Skin epidermis (tissue), 12 donors: Measurements from ENCODE around the gene MUC4.

Experiments used
- H3K27ac ChIP-seq, 21 experiments: fragments of 200-600 bp; sonication (generic) in 11 of 21; one replicate each; pipeline ENCODE4 v1.5.0; 2020; ENCODE audit warnings: mild to moderate bottlenecking in 3 of 21, inconsistent platforms in 2 of 21, moderate library complexity in 2 of 21
- H3K4me3 ChIP-seq, 7 experiments: fragments of 200-600 bp; sonication (generic) in 2 of 7; one replicate each; pipeline ENCODE4 v1.5.0; 2020; ENCODE audit warnings: inconsistent platforms in 2 of 7, mild to moderate bottlenecking in 2 of 7, moderate library complexity in 1 of 7

Gene MUC4

DNA sequence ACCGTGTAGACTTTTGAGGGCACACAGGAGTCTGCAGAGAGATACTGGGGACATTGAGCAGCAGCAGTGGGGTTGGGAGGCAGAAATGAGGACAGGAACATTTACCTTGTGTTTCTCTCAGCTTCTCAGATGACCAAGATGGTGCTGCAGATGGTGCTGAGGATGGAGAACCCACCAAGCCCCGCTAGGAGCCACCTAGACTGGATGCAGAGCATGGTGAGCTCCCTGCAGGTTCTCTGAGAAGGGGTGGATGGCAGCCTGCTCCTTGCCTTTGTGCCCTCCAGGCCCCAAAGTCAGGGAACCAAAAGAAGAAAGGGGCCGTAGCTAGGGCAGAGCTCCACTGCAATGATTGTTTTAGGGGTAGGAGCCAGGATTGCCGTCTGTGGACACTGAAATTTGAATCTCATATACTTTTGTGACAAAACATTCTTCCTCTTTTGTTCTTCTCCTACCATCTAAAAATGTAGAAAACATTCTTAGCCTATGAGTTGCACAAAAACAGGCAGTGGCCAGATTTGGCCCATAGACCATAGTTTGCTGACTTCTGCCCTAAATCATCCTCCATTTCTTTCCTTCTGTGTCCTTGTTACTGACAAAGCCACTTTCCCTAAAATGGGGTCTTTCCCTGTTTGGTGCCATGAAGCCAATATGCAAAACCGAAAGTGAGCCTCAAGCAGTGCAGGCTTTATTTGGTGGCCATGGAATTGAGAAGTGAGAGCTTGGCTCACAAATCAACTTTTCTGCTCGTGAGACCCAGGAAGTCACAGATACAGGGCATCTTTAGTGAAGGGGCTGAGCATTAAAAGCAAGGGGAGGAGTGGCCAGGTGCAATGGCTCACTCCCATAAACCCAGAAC lies 102.9 kb downstream of the MUC4 start:
- Histone ChIP-seq H3K4me3 (no peak overlapping the region), H3K27ac (no peak overlapping the region)

DNA sequence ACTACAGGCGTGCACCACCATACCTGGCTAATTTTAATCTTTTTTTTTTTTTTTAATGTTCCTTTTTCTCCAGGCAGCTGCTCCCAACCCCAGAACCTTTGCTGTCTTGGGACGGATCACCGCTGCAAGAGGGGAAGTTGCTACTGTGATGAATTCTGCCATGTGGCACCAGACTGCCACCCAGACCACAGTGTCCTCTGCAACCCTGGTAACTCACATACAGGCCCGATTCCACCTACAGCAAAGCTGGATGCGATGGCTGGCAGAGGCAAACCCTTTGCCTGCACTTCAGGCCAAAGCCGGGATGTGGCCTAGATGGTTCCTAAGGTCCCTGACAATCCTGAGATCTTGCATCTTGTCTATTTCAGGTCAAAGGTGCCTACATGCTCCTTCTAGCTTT lies 103.7 kb downstream of the MUC4 start:
- Histone ChIP-seq H3K27ac (no peak overlapping the region), H3K4me3 (no peak overlapping the region)

DNA sequence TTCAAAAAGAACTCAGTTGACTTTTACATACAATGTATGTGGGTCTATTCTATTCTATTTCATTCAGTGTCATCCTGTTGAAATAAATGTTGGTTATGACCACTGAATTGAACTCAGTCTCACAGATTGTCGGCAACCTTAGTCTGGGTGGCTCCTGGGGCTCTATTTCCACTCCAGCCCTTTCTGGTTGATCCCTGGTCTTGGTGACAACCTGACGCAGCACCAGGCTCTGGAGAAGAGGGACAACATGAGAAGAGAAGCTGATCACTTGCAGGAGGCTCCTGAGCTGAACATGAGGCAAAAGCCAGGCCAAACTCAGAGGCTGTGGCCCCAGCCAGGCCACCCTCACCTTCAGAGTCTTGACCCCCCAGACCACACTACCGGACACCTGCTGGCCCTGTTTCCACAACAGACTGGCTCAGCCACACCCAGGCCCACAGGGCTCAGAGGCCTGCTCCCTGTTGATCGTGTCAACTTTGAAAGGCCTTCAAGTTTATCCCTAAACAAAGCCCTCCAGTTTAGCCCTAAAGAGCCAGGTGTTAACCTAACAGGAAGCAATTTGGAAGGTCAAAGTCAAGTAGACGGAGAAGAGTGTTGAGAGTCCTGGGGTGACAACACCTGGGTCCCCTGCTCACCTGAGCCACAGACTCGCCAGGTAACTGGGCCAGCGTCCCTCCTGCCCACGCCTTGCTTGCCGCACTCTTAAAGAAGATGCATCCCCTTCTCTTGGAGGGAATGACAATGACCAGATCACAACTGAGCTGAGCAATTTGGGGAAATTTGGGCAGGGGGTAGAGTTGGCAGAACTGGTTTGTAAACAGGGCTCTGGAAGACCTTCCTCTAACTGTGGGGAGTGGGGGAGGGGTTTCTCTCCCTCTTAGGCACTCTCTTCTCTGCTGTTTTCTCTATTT lies 106.4 kb downstream of the MUC4 start:
- H3K27ac ChIP-seq, result no peak overlapping the region

DNA sequence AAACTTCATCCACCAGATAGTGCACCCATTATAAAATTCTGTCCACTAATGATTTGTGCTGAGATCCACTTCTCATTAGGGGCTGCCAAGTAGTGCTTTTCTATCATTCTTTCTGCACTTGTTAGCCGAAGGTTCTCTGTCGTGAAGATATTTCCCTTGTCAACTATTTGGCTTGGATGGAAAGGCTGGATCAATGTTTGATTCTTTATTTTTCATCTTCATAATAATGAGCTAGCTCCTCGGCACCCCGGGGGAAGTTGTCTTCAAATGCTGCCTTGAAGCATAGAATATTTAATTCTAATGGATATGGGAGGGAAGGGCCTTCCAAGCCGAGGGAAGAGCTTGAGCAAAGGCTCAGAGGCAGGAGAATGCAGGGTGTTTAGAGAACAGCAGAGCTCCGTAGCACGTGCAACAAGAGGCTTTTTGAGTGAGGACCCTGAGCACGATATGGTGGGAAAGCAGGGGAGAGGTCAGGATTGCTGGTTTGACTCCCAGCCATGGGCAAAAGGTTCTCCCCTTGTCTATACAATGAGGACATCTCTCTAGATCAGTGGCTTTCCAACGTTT lies 107.2 kb downstream of the MUC4 start:
- Histone ChIP-seq H3K4me3 (no peak overlapping the region), H3K27ac (no peak overlapping the region)

More for the DNA sequence above, 106.4 kb downstream of the MUC4 start:
- H3K4me3 ChIP-seq, result no peak overlapping the region

DNA sequence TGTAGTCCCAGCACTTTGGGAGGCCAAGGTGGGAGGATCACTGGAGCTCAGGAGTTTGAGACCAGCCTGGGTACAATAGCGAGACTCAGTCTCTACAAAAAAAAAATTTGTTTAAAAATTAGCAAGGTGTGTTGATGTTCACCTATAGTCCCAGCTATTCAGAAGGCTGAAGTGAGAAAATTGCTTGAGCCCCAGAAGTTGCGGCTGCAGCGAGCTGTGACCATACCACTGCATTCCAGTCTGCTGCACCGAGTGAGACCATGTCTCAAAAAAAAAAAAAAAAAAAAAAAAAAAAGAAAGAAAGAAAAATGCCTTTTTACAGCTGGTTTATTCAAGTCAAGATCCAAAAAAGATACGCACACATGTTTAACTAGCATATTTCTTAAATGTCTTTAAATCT lies 108.0 kb downstream of the MUC4 start:
- no peak overlapping the region for H3K27ac ChIP-seq
- no peak overlapping the region for H3K4me3 ChIP-seq

DNA sequence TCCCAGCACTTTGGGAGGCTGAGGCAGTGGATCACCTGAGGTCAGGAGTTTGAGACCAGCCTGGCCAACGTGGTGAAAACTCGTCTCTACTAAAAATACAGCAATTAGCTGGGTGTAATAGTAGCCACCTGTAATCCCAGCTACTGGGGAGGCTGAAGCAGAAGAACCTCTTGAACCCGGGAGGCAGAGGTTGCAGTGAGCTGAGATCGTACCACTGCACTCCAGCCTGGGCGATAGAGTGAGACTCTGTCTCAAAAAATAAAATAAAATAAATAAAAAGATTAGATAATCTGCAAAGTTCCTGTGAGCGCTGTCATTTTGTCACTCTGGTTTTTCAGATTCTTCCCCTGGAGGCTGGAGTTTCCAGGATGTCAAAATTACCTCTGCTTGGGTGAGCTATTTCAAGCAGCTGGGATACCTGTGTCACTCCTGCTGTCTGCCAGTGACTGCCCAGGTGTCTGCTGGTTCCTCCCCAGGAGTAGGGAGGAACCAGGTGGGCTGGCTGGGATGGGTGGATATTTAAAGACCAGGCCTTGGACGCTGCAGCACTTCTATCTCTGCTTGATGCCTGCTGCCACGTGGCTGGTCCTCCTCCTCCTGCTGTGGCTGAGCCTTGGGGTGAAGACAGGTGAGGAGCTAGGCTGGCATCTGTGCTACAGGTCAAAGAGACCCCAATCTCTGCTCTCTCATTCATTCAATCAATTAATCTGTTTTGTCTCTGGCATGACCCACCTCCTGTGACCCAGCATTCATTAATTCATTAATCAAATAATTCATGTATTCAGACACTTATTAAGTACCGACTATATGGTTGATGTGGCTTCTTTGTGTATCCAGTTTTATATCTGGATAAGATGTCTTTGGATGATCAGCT lies 110.5 kb downstream of the MUC4 start:
- Histone ChIP-seq H3K27ac (no peak overlapping the region), H3K4me3 (no peak overlapping the region)

DNA sequence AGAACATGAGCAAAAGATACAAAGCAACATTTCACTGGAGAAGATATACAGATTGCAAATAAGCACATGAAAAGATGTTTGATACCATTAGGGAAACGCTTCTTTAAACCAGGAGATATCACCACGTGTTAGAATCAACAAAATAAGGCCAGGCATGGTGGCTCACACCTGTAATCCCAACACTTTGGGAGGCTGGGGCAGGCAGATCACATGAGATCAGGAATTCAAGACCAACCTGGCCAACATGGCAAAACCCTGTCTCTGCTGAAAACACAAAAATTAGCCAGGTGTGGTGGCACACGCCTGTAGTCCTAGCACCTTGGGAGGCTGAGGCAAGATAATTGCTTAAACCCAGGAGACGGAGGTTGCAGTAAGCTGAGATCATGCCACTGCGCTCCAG lies 111.4 kb downstream of the MUC4 start:
- Histone ChIP-seq H3K4me3 (no peak overlapping the region), H3K27ac (no peak overlapping the region)

DNA sequence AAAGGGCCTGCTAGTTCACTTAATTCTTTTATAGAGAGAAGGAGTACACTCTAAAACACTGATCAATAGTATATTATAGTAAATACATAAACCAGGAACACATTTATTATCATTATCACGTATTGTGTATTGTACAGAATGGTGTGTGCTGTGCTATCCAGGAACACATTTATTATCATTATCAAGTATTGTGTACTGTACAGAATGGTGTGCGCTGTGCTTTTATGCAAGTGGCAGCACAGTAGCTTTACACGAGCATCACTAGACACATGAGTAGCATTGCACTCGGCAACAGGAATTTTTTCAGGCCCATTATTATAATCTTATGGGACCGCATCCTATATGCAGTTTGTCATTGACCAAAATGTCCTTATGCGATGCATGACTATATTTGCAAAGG lies 111.9 kb downstream of the MUC4 start:
- Histone ChIP-seq H3K4me3 (no peak overlapping the region), H3K27ac (no peak overlapping the region)

DNA sequence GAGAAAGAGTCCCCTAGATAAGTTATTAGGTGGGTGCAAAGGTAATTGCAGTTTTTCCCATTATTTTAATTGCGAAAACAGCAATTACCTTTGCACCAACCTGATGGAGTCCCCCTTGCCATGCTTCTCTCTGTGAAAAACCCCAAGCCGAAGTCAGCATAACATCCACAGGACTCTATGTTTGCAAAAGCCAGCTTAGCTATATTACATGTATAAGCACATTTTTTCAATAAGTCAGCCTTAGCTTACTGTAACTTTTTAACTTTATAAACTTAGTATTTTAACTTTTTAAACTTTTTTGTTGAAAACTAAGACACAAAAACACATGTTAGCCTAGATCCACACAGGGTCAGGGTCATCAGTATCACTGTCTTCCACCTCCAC lies 112.3 kb downstream of the MUC4 start:
- Histone ChIP-seq H3K27ac (no peak overlapping the region), H3K4me3 (no peak overlapping the region)

DNA sequence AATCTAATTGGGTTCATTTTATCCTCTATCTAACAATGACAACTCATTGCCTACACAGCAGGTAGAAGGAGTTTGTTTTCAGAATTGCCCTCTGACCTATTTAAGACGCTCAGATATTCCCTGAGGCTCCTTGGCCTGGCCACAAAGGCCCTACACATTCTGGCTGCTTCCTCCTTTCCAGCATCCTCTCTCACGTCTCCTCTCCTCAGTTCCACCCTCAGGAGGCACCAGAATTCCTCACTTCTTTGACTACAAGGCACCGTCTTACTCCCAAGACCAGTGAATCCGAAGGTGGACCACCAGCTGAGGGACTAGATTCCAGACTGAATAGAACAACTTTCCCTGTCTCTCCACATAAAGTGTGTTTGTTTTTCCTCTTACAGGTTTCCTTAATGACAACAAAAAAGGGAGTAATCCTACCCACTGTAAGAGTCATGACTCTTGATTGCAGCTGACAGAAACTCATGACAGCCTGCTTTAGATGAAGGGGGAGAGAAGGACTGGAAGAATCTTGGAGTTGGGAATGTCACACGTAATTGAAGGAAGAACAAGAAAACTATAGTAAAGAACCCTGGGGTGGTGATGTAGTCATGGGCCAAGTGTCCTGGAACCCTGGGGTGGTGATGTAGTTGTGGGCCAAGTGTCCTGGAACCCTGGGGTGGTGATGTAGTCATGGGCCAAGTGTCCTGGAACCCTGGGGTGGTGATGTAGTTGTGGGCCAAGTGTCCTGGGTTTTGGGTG lies 112.9 kb downstream of the MUC4 start:
- peak overlapping the region in 3 of 21 experiments; percentile 3 to 26 (median 4) for H3K27ac ChIP-seq
- H3K4me3 ChIP-seq, result no peak overlapping the region

DNA sequence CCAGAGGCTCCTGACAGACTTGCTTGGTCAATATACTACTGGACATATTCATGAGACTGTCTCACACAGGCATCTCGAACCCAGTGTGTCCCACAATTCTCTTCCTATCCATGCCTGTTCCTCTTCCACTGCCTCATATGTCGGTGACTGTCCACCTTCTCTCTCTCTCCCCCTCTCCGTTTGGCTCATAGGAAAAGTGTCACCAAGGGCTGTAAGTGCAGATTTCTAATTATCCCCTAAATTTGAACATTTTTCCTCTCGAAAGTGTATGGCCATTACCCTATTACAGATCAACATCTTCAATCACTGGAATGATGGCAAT lies 113.4 kb downstream of the MUC4 start:
- H3K27ac ChIP-seq, result peak overlapping the region in 1 of 21 experiments; percentile 4
- H3K4me3 ChIP-seq, result no peak overlapping the region

DNA sequence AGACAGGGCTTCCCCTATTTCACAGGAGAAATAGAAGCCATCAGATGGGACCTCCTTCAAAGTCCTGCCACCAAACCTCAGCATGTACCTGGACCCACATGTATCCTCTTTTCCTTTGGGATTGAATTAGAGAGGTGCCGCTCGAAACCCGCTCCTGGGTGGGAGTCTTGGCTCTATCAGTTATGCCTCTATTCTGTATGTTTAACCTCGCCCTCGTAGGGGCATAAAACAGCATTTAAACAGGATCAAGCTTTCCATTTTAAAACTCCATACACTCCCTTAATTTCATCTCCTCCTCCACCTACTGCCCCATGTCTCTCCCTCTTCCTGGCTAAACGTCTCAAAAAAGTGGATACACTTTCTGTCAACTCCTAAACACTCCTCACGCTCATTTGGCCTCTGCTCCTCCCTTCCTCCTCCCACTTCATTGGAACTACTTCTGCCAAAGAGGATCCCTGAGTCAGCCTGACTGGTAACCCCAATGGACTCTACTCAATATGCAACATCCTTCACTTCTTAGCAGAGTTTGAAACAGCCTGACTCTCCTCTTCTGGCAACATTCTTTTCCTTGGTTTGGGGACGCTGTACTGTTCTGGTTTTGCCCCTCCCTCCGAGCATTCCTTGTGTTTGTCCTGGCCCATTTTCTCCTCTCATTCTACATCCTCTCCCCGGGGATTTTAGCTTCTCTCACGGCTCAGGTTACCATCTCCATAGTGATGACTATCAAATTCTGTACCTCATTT lies 114.0 kb downstream of the MUC4 start:
- no peak overlapping the region for H3K27ac ChIP-seq
- no peak overlapping the region for H3K4me3 ChIP-seq
